GM12872 (cell line): Measurements from ENCODE around the gene RHOBTB3.

ENCODE experiments used
- CTCF ChIP-seq: IDR thresholded peaks from 3 replicates; pipeline ENCODE4 v1.5.1; 2011; ENCODE audit warnings: low read depth, mild to moderate bottlenecking, low read length, moderate library complexity; ENCODE audit not compliant: insufficient read depth

Gene RHOBTB3

GRCh38 chr5:95784514-95785302 is 53.6 kb downstream of the RHOBTB3 start:
- no peak for TF ChIP-seq CTCF

- no peak for TF ChIP-seq CTCF
Observed at GRCh38 chr5:95786821-95787418, 55.8 kb downstream of the RHOBTB3 start.

- TF ChIP-seq CTCF: no peak
Observed at GRCh38 chr5:95788493-95788892, 57.4 kb downstream of the RHOBTB3 start.

- TF ChIP-seq CTCF: no peak
Observed at GRCh38 chr5:95791751-95792150, 60.6 kb downstream of the RHOBTB3 start.

GRCh38 chr5:95794070-95794516 is 63.0 kb downstream of the RHOBTB3 start:
- no peak for TF ChIP-seq CTCF

- TF ChIP-seq CTCF: no peak
Observed at GRCh38 chr5:95797301-95797700, 66.2 kb downstream of the RHOBTB3 start.

- TF ChIP-seq CTCF: no peak
Observed at GRCh38 chr5:95798048-95798447, 66.9 kb downstream of the RHOBTB3 start.
